B cell (primary cell): Measurements from ENCODE around the gene PADI4. TPM values are rescaled to one million over a fixed set of nuclear protein-coding genes. Genes with fewer than 3 reads are reported as not detected.

Experiments
- ATAC-seq: fragments of 200-7000 bp; cut with Tn5 transposase; one replicate; pipeline ENCODE4 v1.10.0; 2021; ENCODE audit warnings: low read depth, mild to moderate bottlenecking, moderate number of reproducible peaks, moderate library complexity
- CTCF ChIA-PET: fragments of 350-600 bp; sonication (Branson Sonifier 250); formaldehyde crosslinking; loops from one replicate; lab custom pipeline; 2021; ENCODE audit warnings: antibody characterized with exemption, inconsistent platforms; lab: Charles Lee
- POLR2A ChIA-PET: fragments of 350-600 bp; sonication (Branson Sonifier 250); formaldehyde crosslinking; loops from one replicate; lab custom pipeline; 2021; ENCODE audit warnings: antibody characterized with exemption; lab: Charles Lee
- DNase-seq: peaks from one replicate; pipeline ENCODE4 v3.0.0; 2013
- H2AFZ ChIP-seq: 2 replicates; pipeline ENCODE4 v1.6.1; 2012; ENCODE audit warnings: mild to moderate bottlenecking, low read depth, low read length; ENCODE audit not compliant: insufficient read depth, poor library complexity, severe bottlenecking
- H3K27ac ChIP-seq, 2 donors: 1 replicate in 1 of 2; 2 replicates in 1 of 2; pipeline ENCODE4 v1.5.1; 2012 to 2013; ENCODE audit warnings: low read length in 2 of 2, mild to moderate bottlenecking in 2 of 2, moderate library complexity in 1 of 2
- H3K27me3 ChIP-seq, 4 experiments: fragments of 200-600 bp in 1 of 4; sonication (generic) in 1 of 4; replicated peaks in 1 of 4; 1 replicate in 2 of 4; 2 replicates in 2 of 4; pipeline versions ENCODE4 v1.6.1 to v1.7.0; 2013 to 2016; ENCODE audit warnings: low read length in 3 of 4, mild to moderate bottlenecking in 2 of 4, mixed read lengths in 1 of 4, moderate library complexity in 1 of 4; ENCODE audit not compliant: insufficient read depth in 4 of 4, control insufficient read depth in 3 of 4; ENCODE audit errors: control extremely low read depth in 1 of 4
- H3K36me3 ChIP-seq, 2 experiments: replicated peaks in 1 of 2; 1 replicate in 1 of 2; 2 replicates in 1 of 2; pipeline versions ENCODE4 v1.6.1 to v1.7.1; 2013; ENCODE audit warnings: low read length in 1 of 2; ENCODE audit not compliant: insufficient read depth in 2 of 2, control insufficient read depth in 1 of 2; ENCODE audit errors: control extremely low read depth in 1 of 2, extremely low read depth in 1 of 2
- H3K4me1 ChIP-seq, 2 donors: fragments of 200-600 bp in 1 of 2; sonication (generic) in 1 of 2; 1 replicate in 1 of 2; 2 replicates in 1 of 2; pipeline versions ENCODE4 v1.5.1 to v1.6.1; 2013 to 2017; ENCODE audit warnings: low read length in 2 of 2; ENCODE audit not compliant: control insufficient read depth in 2 of 2, insufficient read depth in 2 of 2
- H3K4me2 ChIP-seq: replicated peaks from 2 replicates; pipeline ENCODE3; 2012; ENCODE audit warnings: mild to moderate bottlenecking, low read depth, low read length; ENCODE audit not compliant: poor library complexity, severe bottlenecking
- H3K4me3 ChIP-seq, 5 experiments: fragments of 200-600 bp in 1 of 5; sonication (generic) in 1 of 5; 1 replicate in 3 of 5; 2 replicates in 2 of 5; pipeline versions ENCODE4 v1.5.1 to v1.7.0; 2011 to 2016; ENCODE audit warnings: low read length in 4 of 5, mild to moderate bottlenecking in 4 of 5, low read depth in 2 of 5, control low read depth in 1 of 5, moderate library complexity in 1 of 5; ENCODE audit not compliant: insufficient read depth in 1 of 5; ENCODE audit errors: control extremely low read depth in 1 of 5, extremely low read depth in 1 of 5
- H3K79me2 ChIP-seq: fragments of 200-600 bp; sonication (generic); one replicate; pipeline ENCODE4 v1.6.0; 2016; ENCODE audit warnings: low read length; ENCODE audit not compliant: control insufficient read depth, insufficient read depth
- H3K9ac ChIP-seq: fragments of 200-600 bp; sonication (generic); 2 replicates; pipeline ENCODE4 v1.6.1; 2017; ENCODE audit warnings: mild to moderate bottlenecking, low read length, moderate library complexity
- H3K9me3 ChIP-seq, 3 donors: one replicate each; pipeline versions ENCODE4 v1.6.1 to v1.7.1; 2013; ENCODE audit warnings: low read length in 2 of 3; ENCODE audit not compliant: control insufficient read depth in 2 of 3, insufficient read depth in 1 of 3; ENCODE audit errors: control extremely low read depth in 1 of 3
- H4K20me1 ChIP-seq: 2 replicates; pipeline ENCODE4 v1.6.0; 2012; ENCODE audit warnings: mild to moderate bottlenecking, low read length; ENCODE audit not compliant: insufficient read depth, control insufficient read depth, poor library complexity, severe bottlenecking
- H3K27ac Mint-ChIP-seq: one replicate; pipeline ENCODE4 v1.8.0; 2021; ENCODE audit warnings: mixed read lengths
- H3K27me3 Mint-ChIP-seq: one replicate; pipeline ENCODE4 v1.8.0; 2021; ENCODE audit warnings: mixed read lengths
- H3K4me1 Mint-ChIP-seq: one replicate; pipeline ENCODE4 v1.8.0; 2021; ENCODE audit warnings: mixed read lengths
- H3K4me3 Mint-ChIP-seq: one replicate; pipeline ENCODE4 v1.8.0; 2021; ENCODE audit warnings: mixed read lengths
- H3K9me3 Mint-ChIP-seq: one replicate; pipeline ENCODE4 v1.8.0; 2022; ENCODE audit warnings: mixed read lengths; ENCODE audit not compliant: insufficient read depth
- EZH2 ChIP-seq: IDR thresholded peaks from 2 replicates; pipeline ENCODE4 v1.6.1; 2012; ENCODE audit warnings: borderline replicate concordance, low read depth, mild to moderate bottlenecking, moderate library complexity, low read length; ENCODE audit not compliant: insufficient read depth, poor library complexity, severe bottlenecking
- WGBS: methylation state at CpG from one replicate; pipeline ENCODE4 v1.1.5; 2013; ENCODE audit warnings: missing lambda C conversion rate; ENCODE audit not compliant: insufficient coverage; 5-methylcytosine and 5-hydroxymethylcytosine counted together
- intact Hi-C: fragments of 100-400 bp; cut with micrococcal nuclease; formaldehyde crosslinking; loops from one replicate; pipeline ENCODE4 v1.10.0; 2022
- polyA plus RNA-seq: library from polyadenylated mRNA; depleted of rRNA; stranded (reverse); fragments of >200 nt; gene quantifications from 2 replicates; pipeline ENCODE4 v1.2.3, GENCODE V29; 2012
- total RNA-seq, 2 donors: library from RNA; stranded (reverse); fragments of 120-200 nt in 1 of 2; gene quantifications; 1 replicate in 1 of 2; 2 replicates in 1 of 2; pipeline versions ENCODE4 v1.2.3 to v1.2.4, GENCODE V29; 2013 to 2022
- TF ChIP-seq, protein P1 (sequence below): fragments of 200-600 bp; IDR thresholded peaks from one replicate; pipeline ENCODE4 v1.8.0; 2022; ENCODE audit warnings: antibody characterized with exemption, mild to moderate bottlenecking

The PADI4 gene
- total and polyA plus RNA-seq, 2 donors (not counting 1 experiment from before 2014, with no cell fraction given), result 0.44 to 0.85 TPM

DNA sequence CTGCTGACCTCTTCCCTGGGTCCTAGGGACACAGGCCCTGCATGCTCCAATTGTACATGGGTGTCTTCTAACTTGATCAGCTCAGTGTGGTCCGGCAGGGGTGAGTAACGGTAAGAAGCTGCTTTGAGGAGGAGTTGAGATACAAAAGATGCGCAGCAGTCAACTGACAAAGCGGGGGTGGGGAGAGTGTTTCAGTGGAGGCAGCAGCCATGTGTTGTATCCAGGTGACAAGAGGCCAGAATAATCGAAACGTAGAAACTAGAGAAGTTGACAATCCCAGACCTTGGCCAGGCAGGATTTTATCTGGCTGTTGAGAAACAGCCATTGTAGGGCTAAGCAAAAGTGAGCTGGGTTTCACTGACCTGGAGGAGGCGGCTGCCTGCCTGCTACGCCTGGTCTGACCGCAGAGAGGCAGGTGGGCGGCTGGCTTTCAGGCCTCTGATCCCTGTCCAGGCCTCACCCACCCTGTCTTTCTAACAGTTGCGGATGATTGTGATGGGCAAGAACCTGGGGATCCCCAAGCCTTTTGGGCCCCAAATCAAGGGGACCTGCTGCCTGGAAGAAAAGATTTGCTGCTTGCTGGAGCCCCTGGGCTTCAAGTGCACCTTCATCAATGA is 92.8 kb downstream of the PADI4 start:
- Histone ChIP-seq H3K4me2 (no peak overlapping the region), H3K4me3 (no peak overlapping the region), H3K79me2 (no peaks in the 10 kb centered on the region), H4K20me1 (no peaks in the 10 kb centered on the region), H2AFZ (no peak overlapping the region), H3K27me3 (peaks cover 0 to 3% (median 0%) of the 10 kb centered on the region in 4 experiments), H3K27ac (no peak overlapping the region), H3K36me3 (no peaks in the 10 kb centered on the region), H3K4me1 (no peaks in the 10 kb centered on the region), H3K9ac (no peak overlapping the region), H3K9me3 (no peaks in the 10 kb centered on the region)
- no peaks in the 10 kb centered on the region for H3K4me1 Mint-ChIP-seq
- H3K4me3 Mint-ChIP-seq, result no peak overlapping the region
- no peaks in the 10 kb centered on the region for H3K27me3 Mint-ChIP-seq
- no peak overlapping the region for H3K27ac Mint-ChIP-seq
- DNase-seq (no peak), ATAC-seq (no peak)
- intact Hi-C loops, result no loop called here
- no peaks in the 10 kb centered on the region for H3K9me3 Mint-ChIP-seq
- TF ChIP-seq, protein P1, sequence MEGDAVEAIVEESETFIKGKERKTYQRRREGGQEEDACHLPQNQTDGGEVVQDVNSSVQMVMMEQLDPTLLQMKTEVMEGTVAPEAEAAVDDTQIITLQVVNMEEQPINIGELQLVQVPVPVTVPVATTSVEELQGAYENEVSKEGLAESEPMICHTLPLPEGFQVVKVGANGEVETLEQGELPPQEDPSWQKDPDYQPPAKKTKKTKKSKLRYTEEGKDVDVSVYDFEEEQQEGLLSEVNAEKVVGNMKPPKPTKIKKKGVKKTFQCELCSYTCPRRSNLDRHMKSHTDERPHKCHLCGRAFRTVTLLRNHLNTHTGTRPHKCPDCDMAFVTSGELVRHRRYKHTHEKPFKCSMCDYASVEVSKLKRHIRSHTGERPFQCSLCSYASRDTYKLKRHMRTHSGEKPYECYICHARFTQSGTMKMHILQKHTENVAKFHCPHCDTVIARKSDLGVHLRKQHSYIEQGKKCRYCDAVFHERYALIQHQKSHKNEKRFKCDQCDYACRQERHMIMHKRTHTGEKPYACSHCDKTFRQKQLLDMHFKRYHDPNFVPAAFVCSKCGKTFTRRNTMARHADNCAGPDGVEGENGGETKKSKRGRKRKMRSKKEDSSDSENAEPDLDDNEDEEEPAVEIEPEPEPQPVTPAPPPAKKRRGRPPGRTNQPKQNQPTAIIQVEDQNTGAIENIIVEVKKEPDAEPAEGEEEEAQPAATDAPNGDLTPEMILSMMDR, result no peak
- no peak for TF ChIP-seq EZH2
- WGBS, result 94% methylated on average over 11 of the region's 11 CpGs
- ChIA-PET CTCF (no interaction called here), POLR2A (no interaction called here)

- no peaks in the 10 kb centered on the region for H3K4me1 ChIP-seq
- no peaks in the 10 kb centered on the region for H3K9me3 Mint-ChIP-seq
- intact Hi-C loops, result no loop called here
- H2AFZ ChIP-seq, result no peak overlapping the region
- ATAC-seq, result no peak
- TF ChIP-seq, protein P1, result no peak
- no peak for TF ChIP-seq EZH2
- DNase-seq, result no peak
- H3K4me3 Mint-ChIP-seq, result no peak overlapping the region
- H3K27me3 ChIP-seq, result no peaks in the 10 kb centered on the region
- no peak overlapping the region for H3K4me3 ChIP-seq
- no peaks in the 10 kb centered on the region for H3K4me1 Mint-ChIP-seq
- no peaks in the 10 kb centered on the region for H4K20me1 ChIP-seq
- ChIA-PET POLR2A (interaction anchor here (0.5 kb wide), 1 partner anchor 59 kb away, joined by 7 read pairs; no protein-coding TSS in a partner anchor), CTCF (no interaction called here)
- no peak overlapping the region for H3K4me2 ChIP-seq
- H3K27ac Mint-ChIP-seq, result no peak overlapping the region
- H3K9ac ChIP-seq, result no peak overlapping the region
- H3K36me3 ChIP-seq, result peaks cover 0 to 6% of the 10 kb centered on the region in 2 experiments
- no peaks in the 10 kb centered on the region for H3K27me3 Mint-ChIP-seq
- no peaks in the 10 kb centered on the region for H3K79me2 ChIP-seq
- WGBS, result 38% methylated on average over 1 of the region's 4 CpGs
- no peak overlapping the region for H3K27ac ChIP-seq
- H3K9me3 ChIP-seq, result no peaks in the 10 kb centered on the region
Observed at GRCh38 chr1:17401841-17402240, 93.8 kb downstream of the PADI4 start.
